Activated CD4-positive, alpha-beta T cell treated with anti-CD3 and anti-CD28 coated beads, Interleukin-2, Interleukin-6, amounts not matched to agents 100 ng/mL and 50 ng/mL, durations not matched to agents 16 hours and 8 hours (primary cell): Measurements from ENCODE around the gene ANK2.
"Not testable (repeated sequence)": the region's sequence is repeated elsewhere in the genome, so short reads cannot be mapped to it uniquely, and the experiment has no call there.

Experiments
- DNase-seq: peaks from one replicate; pipeline ENCODE4 v3.0.0-alpha.2; 2020

ANK2 gene

DNA sequence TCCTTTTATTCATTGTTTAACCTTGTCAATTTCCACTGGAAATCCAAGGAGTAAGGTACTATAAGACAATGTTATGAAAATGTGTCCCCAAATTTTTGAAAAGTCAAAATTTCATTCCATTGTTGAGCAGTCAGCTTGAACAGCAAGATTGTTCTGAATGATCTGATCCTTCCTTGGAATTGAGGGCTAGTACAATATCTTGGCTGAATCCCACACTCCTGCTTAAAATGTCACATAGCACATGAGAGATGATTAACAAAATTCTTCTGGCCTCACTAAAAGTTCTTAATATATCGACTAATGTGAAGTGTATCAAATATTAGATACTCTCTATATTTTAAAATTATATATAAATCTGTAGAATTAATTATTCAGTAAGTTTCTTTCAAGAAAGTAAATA, 104.8 kb downstream of the ANK2 start:
- no peak for DNase-seq

- no peak for DNase-seq
These were observed 107.8 kb downstream of the ANK2 start for GRCh38 chr4:113157086-113157857.

DNA sequence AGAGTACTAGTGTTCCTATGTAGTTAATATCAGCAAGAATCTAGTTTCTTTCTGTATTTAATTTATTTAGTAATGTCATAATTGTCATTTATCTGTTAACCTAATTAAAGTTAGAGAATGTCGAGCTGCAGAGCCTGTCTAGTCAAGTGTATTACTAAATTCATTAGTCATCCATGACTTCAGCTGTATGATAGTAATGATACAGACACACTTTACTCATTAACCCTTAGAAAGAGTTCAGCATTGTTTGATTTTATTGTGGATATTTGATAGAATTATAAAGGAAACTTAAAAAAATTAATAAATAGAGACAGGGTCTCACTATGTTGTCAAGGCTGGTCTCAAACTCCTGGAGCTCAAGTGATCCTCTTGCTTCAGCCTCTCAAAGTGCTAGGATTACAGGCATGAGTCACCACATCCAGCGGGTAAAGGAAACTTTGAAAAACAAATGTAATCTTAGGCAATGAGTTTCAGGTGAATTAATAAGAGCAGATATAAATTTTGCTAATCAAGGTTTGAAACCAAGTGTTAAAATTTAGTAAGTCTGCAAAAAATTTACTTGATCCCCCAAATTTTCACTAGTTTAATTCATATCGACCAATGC, 110.6 kb downstream of the ANK2 start:
- no peak for DNase-seq

- no peak for DNase-seq
These were observed 111.1 kb downstream of the ANK2 start for GRCh38 chr4:113160548-113160947.

DNA sequence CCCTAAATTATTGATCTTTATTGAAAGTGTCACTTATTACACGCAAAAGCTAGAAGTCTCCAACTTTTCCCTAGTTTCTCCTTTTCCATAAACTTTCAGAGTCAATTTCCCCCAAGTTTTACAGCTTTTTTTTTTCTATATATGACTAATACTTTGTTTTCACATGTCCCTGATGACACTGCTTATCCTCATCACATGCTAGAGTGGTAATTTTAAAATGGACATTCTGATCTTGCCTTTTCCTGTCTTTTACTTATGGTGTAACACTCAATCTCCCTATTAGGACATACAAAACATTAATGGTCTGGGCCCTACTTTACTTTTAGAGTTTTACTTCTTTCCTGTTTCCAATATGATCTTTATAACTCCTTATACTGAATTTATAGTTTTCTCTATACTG, 112.6 kb downstream of the ANK2 start:
- no peak for DNase-seq

DNA sequence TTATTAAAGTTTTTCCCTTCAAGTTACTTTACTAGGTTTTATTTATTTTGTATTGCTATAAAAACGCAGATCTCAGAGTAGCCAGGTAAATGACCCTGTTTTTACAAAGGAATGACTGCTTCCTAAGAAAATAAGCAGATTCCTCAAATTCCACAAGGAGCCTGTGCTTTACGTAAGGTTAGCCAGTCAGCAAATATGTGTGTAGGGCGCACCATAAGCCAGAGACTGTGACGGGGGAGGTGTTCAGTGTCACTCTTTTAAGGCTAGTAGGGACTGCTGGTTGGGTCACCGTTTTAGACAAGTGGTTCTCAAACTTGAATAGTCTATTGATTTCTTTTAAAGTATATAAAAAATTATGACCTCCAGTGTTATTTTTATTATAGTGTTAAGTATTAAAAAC, 119.9 kb downstream of the ANK2 start:
- DNase-seq, result no peak

GRCh38 chr4:113170115-113170804, 120.8 kb downstream of the ANK2 start:
- DNase-seq, result no peak

DNA sequence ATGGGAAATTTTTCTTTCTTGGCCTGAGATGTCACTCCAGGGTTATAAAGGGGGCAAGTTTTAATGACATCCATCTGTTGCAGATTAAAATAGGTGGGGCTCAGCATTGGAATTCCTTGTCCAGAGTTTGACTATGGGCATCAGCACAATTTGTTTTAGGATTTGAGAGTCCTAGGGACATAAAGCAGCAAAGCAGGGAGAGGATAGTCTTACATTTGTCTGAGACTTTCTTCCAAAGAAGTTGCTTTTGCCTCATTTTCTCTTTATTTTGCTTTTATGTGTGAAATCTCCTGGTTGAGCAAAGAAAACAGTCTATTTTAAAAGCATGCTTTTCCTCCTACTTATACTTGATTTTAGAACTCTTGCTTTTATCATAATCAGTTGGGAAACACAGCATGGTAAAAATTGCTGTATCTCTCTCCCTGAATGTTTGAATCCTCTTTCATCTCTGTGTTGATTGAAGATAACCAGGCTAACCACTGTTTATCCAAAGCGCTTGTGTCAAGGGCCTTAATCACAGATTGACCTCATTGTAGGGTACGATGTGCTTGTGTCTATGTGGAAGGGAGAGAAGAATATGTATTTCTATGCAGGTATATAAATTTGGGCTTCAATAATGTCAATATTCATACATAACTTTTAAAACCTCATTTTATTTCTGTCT, 121.5 kb downstream of the ANK2 start:
- no peak for DNase-seq

GRCh38 chr4:113173126-113173792, 123.8 kb downstream of the ANK2 start:
- no peak for DNase-seq

GRCh38 chr4:113173793-113174264, 124.4 kb downstream of the ANK2 start:
- no peak for DNase-seq

GRCh38 chr4:113179091-113179490, 129.6 kb downstream of the ANK2 start:
- DNase-seq, result no peak

DNA sequence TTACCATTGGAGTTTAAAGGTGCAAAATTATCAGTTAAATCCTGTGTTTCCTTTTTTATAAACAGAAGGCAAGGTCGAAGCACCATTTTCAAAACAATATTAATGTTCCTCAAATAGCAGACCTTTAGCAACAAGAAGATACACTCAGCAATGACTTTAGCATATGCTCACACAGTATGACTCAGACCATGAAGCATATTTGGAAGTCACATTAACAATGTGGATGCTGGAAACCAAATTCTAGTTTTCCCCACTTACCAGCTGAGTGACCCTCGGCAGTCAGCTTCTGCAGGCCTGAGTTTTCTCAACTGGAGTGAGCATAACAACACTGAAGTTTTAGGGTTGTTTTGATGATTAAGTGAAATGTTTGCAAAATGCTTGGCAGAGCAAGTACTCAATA, 130.5 kb downstream of the ANK2 start:
- no peak for DNase-seq

- DNase-seq, result no peak
These were observed 132.0 kb downstream of the ANK2 start for GRCh38 chr4:113181289-113182007.

- no peak for DNase-seq
These were observed 133.7 kb downstream of the ANK2 start for GRCh38 chr4:113183032-113183605.

GRCh38 chr4:113186220-113186619, 136.8 kb downstream of the ANK2 start:
- DNase-seq, result not testable (repeated sequence)

DNA sequence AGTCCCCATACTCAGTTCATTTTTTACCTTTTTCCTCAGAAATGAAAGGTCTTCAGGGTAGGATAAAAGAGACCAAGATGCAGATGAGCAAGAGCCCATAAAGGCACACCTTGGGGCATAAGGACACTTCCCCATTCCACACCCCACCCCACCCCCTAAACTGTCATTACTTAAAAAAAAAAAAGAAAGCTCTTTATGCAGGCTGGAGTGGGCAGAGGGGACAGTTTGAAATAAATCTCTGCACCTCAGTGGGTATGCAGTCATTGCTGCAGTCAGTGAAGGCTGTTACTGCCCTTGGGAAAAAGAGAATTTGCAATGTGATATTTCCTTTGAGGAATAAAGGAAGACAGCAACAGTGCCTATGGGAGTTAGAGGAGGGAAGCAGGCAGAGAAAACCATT, 137.5 kb downstream of the ANK2 start:
- no peak for DNase-seq

DNA sequence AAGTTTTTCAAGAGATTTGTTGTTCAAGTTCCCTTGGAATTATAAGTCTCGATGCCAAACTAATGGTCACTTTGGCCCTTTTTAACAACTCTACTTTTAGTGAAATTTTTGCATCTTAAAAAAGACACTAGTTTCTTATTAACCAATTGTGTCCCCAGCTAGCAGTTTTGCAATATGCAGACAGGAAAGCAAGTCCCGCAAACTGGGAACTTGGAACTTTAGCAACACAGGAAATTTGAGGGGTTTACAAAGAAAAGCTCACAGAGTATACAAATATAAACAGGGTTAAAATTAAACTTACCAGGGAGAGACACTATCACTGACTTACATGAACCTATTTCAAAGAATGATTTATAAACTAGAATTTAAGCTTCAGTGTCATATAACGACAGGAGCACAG, 137.9 kb downstream of the ANK2 start:
- no peak for DNase-seq

- DNase-seq, result no peak
These were observed 140.1 kb downstream of the ANK2 start for GRCh38 chr4:113189546-113189945.

GRCh38 chr4:113209153-113209552, 159.7 kb downstream of the ANK2 start:
- no peak for DNase-seq

DNA sequence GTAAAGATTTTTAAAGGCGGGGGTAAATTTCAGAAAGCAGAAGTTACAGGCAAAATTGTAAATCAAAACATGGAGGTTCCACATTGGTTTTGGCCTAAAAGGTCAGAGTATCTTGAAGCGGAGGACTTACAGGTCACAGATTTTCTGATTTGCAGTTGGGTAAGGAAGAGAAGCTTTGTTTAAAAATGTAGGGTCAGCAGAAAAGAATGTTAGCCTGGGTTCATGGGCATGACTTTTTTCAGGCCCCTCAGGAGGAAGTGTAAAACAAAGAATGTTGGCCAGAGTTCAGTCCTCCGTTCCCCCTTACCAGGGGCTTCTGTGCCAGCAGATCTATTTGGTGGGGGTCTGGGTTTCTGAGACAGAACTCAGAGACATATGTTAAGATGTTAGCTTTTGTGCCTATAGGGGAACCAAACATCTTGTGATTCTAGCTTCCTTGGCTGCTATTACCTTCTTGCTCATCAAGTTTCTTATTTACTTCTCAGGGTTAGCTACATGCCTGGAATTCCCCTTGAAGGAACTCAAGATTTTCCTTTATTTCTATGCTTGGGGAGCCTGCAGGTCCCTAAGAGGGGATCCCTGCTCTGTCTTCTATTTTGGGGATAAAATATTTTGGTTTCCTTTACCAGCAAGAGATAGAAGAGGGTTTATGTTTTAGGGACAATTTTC, 160.3 kb downstream of the ANK2 start:
- no peak for DNase-seq

GRCh38 chr4:113212613-113213012, 163.2 kb downstream of the ANK2 start:
- no peak for DNase-seq
